ENCODE measurements around the gene MRPL43.

GRCh38 chr10:101000127-101000914 is 13.0 kb upstream of the MRPL43 start:
- no peak for TF ChIP-seq CTCF (conservative IDR thresholded peaks at IDR 0.05; ENCODE audit: low read depth in 2 of 2)
- no peak for TF ChIP-seq REST (IDR thresholded peaks at IDR 0.05; ENCODE audit: unreplicated experiment)
